Adrenal gland (tissue), 5 donors: ENCODE measurements around the gene GUCY2C.

Experiments used
- CTCF ChIP-seq, 6 experiments: fragments of 450-650 bp in 4 of 6; fragments of 200-600 bp in 2 of 6; sonication (generic) in 1 of 6; IDR thresholded peaks; 1 replicate in 5 of 6; 2 replicates in 1 of 6; pipeline versions ENCODE4 v1.5.1 to v1.8.0; 2016 to 2021; ENCODE audit warnings: antibody characterized with exemption in 6 of 6, mild to moderate bottlenecking in 2 of 6, moderate library complexity in 1 of 6
- POLR2A ChIP-seq, 2 donors: fragments of 450-650 bp; IDR thresholded peaks; one replicate each; pipeline ENCODE4 v1.6.1; 2017; ENCODE audit warnings: antibody characterized with exemption in 2 of 2, mild to moderate bottlenecking in 2 of 2, moderate library complexity in 1 of 2
- donor health status: DM: no; HTN: no; CAD: no.

DNA sequence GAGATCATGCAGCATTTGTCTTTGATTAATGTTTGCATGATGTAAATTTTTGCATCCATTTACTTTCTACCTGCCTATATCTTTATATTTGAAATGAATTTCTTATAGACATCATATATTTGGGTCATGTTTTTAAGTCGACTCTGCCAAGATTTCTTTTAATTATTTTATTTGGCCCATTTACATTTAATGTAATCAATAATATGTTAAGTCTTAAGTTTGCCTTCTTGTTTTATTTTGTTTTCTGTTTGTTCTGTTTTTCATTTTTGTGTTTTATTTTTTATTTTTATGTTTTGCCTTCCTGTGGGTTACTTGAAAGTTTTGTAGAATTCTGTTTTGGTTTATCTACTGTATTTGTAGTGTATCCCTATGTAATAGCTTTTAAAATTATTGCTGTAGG lies 33.2 kb upstream of the GUCY2C start:
- TF ChIP-seq POLR2A (IDR thresholded peaks at IDR 0.05) (no peak), CTCF (IDR thresholded peaks at IDR 0.05) (no peak)
